Neural crest cell (in vitro differentiated cells): Measurements from ENCODE around the gene PFKL. TPM values are rescaled to one million over a fixed set of nuclear protein-coding genes. Genes with fewer than 3 reads are reported as not detected.

Experiments
- DNase-seq: peaks from one replicate; pipeline ENCODE4 v3.0.0; 2021; ENCODE audit warnings: low read depth, mixed read lengths, low spot score
- H3K27ac Mint-ChIP-seq: one replicate; pipeline ENCODE4 v1.8.0; 2021; ENCODE audit warnings: mild to moderate bottlenecking, mixed read lengths; ENCODE audit not compliant: unreplicated experiment
- H3K27me3 Mint-ChIP-seq: 2 replicates; pipeline ENCODE4 v1.8.0; 2021; ENCODE audit warnings: low read depth, mild to moderate bottlenecking, mixed read lengths
- H3K36me3 Mint-ChIP-seq: 2 replicates; pipeline ENCODE4 v1.8.0; 2021; ENCODE audit warnings: low read depth, mild to moderate bottlenecking, mixed read lengths
- H3K4me1 Mint-ChIP-seq: 2 replicates; pipeline ENCODE4 v1.8.0; 2021; ENCODE audit warnings: mixed read lengths
- H3K4me3 Mint-ChIP-seq: one replicate; pipeline ENCODE4 v1.8.0; 2021; ENCODE audit warnings: mild to moderate bottlenecking, mixed read lengths
- H3K9me3 Mint-ChIP-seq: 2 replicates; pipeline ENCODE4 v1.8.0; 2021; ENCODE audit warnings: mixed read lengths
- CTCF ChIP-seq: fragments of 200-600 bp; sonication (generic); conservative IDR thresholded peaks from 2 replicates; pipeline ENCODE4 v1.5.0; 2021; ENCODE audit warnings: antibody characterized with exemption, mild to moderate bottlenecking
- total RNA-seq: library from RNA; stranded (reverse); gene quantifications from 2 replicates; pipeline ENCODE4 v1.2.1, GENCODE V29; 2021

PFKL gene
- total RNA-seq, 1 donor from 2014 or later: 96.1 TPM

- TF ChIP-seq CTCF: no peak
- H3K4me3 Mint-ChIP-seq: no peak overlapping the region
- no peak overlapping the region for H3K27ac Mint-ChIP-seq
- H3K36me3 Mint-ChIP-seq: no peaks in the 10 kb centered on the region
- H3K9me3 Mint-ChIP-seq: no peaks in the 10 kb centered on the region
- H3K27me3 Mint-ChIP-seq: no peaks in the 10 kb centered on the region
- DNase-seq: no peak
- no peaks in the 10 kb centered on the region for H3K4me1 Mint-ChIP-seq
Observed at GRCh38 chr21:44290327-44291077, 9.4 kb upstream of the PFKL start.

- H3K4me1 Mint-ChIP-seq: no peaks in the 10 kb centered on the region
- no peaks in the 10 kb centered on the region for H3K9me3 Mint-ChIP-seq
- no peaks in the 10 kb centered on the region for H3K27me3 Mint-ChIP-seq
- H3K27ac Mint-ChIP-seq: no peak overlapping the region
- no peak for TF ChIP-seq CTCF
- no peaks in the 10 kb centered on the region for H3K36me3 Mint-ChIP-seq
- no peak for DNase-seq
- H3K4me3 Mint-ChIP-seq: no peak overlapping the region
Observed at GRCh38 chr21:44291078-44291935, 8.5 kb upstream of the PFKL start.

GRCh38 chr21:44291936-44292811 is 7.7 kb upstream of the PFKL start:
- Mint-ChIP-seq H3K27ac (no peak overlapping the region), H3K36me3 (no peaks in the 10 kb centered on the region), H3K27me3 (no peaks in the 10 kb centered on the region), H3K4me1 (no peaks in the 10 kb centered on the region), H3K4me3 (no peak overlapping the region), H3K9me3 (no peaks in the 10 kb centered on the region)
- DNase-seq: no peak
- no peak for TF ChIP-seq CTCF

GRCh38 chr21:44292812-44293195 is 7.0 kb upstream of the PFKL start:
- TF ChIP-seq CTCF: no peak
- no peaks in the 10 kb centered on the region for H3K4me1 Mint-ChIP-seq
- H3K9me3 Mint-ChIP-seq: no peaks in the 10 kb centered on the region
- no peak for DNase-seq
- no peak overlapping the region for H3K4me3 Mint-ChIP-seq
- H3K27ac Mint-ChIP-seq: no peak overlapping the region
- no peaks in the 10 kb centered on the region for H3K36me3 Mint-ChIP-seq
- H3K27me3 Mint-ChIP-seq: peaks cover 4% of the 10 kb centered on the region

- H3K9me3 Mint-ChIP-seq: no peaks in the 10 kb centered on the region
- no peak for DNase-seq
- H3K27ac Mint-ChIP-seq: no peak overlapping the region
- H3K4me1 Mint-ChIP-seq: no peaks in the 10 kb centered on the region
- H3K4me3 Mint-ChIP-seq: no peak overlapping the region
- no peaks in the 10 kb centered on the region for H3K36me3 Mint-ChIP-seq
- peaks cover 7% of the 10 kb centered on the region for H3K27me3 Mint-ChIP-seq
- TF ChIP-seq CTCF: no peak
Observed at GRCh38 chr21:44293551-44294231, 6.2 kb upstream of the PFKL start.
